SIG-M5 (cell line): ENCODE measurements around the gene MYO10.
"Not testable (repeated sequence)": the region's sequence is repeated elsewhere in the genome, so short reads cannot be mapped to it uniquely, and the experiment has no call there.

ENCODE experiments used
- DNase-seq: peaks from one replicate; lab custom pipeline; 2025; lab: John Stamatoyannopoulos, UW

MYO10 gene

GRCh38 chr5:16886793-16887345, 49.2 kb downstream of the MYO10 start:
- DNase-seq = no peak

- no peak for DNase-seq
Measured at GRCh38 chr5:16886366-16886736, 49.7 kb downstream of the MYO10 start.

GRCh38 chr5:16885635-16886365, 50.3 kb downstream of the MYO10 start:
- no peak for DNase-seq

GRCh38 chr5:16884595-16884994, 51.5 kb downstream of the MYO10 start:
- no peak for DNase-seq

GRCh38 chr5:16883806-16884205, 52.3 kb downstream of the MYO10 start:
- no peak for DNase-seq

GRCh38 chr5:16883176-16883575, 52.9 kb downstream of the MYO10 start:
- no peak for DNase-seq

- DNase-seq = no peak
Measured at GRCh38 chr5:16881251-16881650, 54.8 kb downstream of the MYO10 start.

GRCh38 chr5:16880547-16880946, 55.5 kb downstream of the MYO10 start:
- DNase-seq = no peak

- no peak for DNase-seq
Measured at GRCh38 chr5:16879650-16880049, 56.4 kb downstream of the MYO10 start.

- DNase-seq = no peak
Measured at GRCh38 chr5:16879191-16879590, 56.9 kb downstream of the MYO10 start.

- no peak for DNase-seq
Measured at GRCh38 chr5:16877267-16877935, 58.7 kb downstream of the MYO10 start.

- DNase-seq = not testable (repeated sequence)
Measured at GRCh38 chr5:16874424-16874823, 61.7 kb downstream of the MYO10 start.

- no peak for DNase-seq
Measured at GRCh38 chr5:16871746-16872339, 64.2 kb downstream of the MYO10 start.

GRCh38 chr5:16870878-16871277, 65.2 kb downstream of the MYO10 start:
- no peak for DNase-seq

GRCh38 chr5:16869821-16870796, 66.0 kb downstream of the MYO10 start:
- DNase-seq = no peak

- DNase-seq = no peak
Measured at GRCh38 chr5:16867577-16867953, 68.5 kb downstream of the MYO10 start.

GRCh38 chr5:16866795-16867576, 69.1 kb downstream of the MYO10 start:
- no peak for DNase-seq

GRCh38 chr5:16866273-16866672, 69.8 kb downstream of the MYO10 start:
- no peak for DNase-seq

GRCh38 chr5:16865151-16865550, 70.9 kb downstream of the MYO10 start:
- DNase-seq = no peak

GRCh38 chr5:16864631-16865131, 71.4 kb downstream of the MYO10 start:
- DNase-seq = no peak

- no peak for DNase-seq
Measured at GRCh38 chr5:16863469-16863946, 72.6 kb downstream of the MYO10 start.
